HCT116 (cell line): ENCODE results near the gene SRCIN1. TPM values are rescaled to one million over a fixed set of nuclear protein-coding genes. Genes with fewer than 3 reads are reported as not detected.
"Not testable (repeated sequence)": the region's sequence is repeated elsewhere in the genome, so short reads cannot be mapped to it uniquely, and the experiment has no call there.

Experiments used
- ATAC-seq: fragments of 200-7000 bp; cut with Tn5 transposase; 2 replicates; pipeline ENCODE4 v1.9.1; 2020; ENCODE audit warnings: mild to moderate bottlenecking, moderate library complexity
- BruUV-seq: library from RNA; stranded (reverse); fragments of 400-500 nt; replicated peaks from 2 replicates; lab custom pipeline; 2021; lab: Mats Ljungman, UMichigan
- CTCF ChIA-PET: fragments of 300-600 bp; sonication (Branson Sonifier 250); formaldehyde crosslinking; loops from one replicate; lab custom pipeline; 2021; ENCODE audit warnings: antibody characterized with exemption; lab: Charles Lee
- POLR2A ChIA-PET: fragments of 300-600, 350-600 bp; sonication (Branson Sonifier 250); formaldehyde crosslinking; loops from one replicate; lab custom pipeline; 2021; ENCODE audit warnings: antibody characterized with exemption; lab: Charles Lee
- RAD21 ChIA-PET, 2 experiments: fragments of 300-600 bp; sonication (Branson Sonifier 250); formaldehyde crosslinking; loops; one replicate each; lab custom pipeline; 2023; ENCODE audit warnings: low total read pairs in 2 of 2; ENCODE audit not compliant: uncharacterized antibody in 2 of 2, unreplicated experiment in 2 of 2, low non-redundant PET in 1 of 2; lab: Charles Lee
- DNase-seq: peaks from one replicate; pipeline ENCODE4 v3.0.0-alpha.2; 2010; ENCODE audit warnings: low read depth, low spot score
- H2AFZ ChIP-seq: fragments of 200-600 bp; shearing (Covaris generic), sonication (generic); 2 replicates; pipeline ENCODE4 v1.6.1; 2017; ENCODE audit warnings: low read depth, mixed run types, mixed read lengths, antibody characterized with exemption, low read length; ENCODE audit not compliant: poor library complexity, severe bottlenecking
- H3K27ac ChIP-seq: 2 replicates; pipeline ENCODE4 v1.5.1; 2012; ENCODE audit warnings: low read depth, low read length
- H3K27me3 ChIP-seq: fragments of 200-600 bp; sonication (generic); 2 replicates; pipeline ENCODE4 v1.6.1; 2016; ENCODE audit warnings: mixed run types, low read length, mixed read lengths; ENCODE audit not compliant: insufficient read depth
- H3K36me3 ChIP-seq, 2 experiments: fragments of 200-500 bp in 1 of 2; fragments of 200-600 bp in 1 of 2; sonication (Bioruptor generic) in 1 of 2; sonication (generic) in 1 of 2; 2 replicates each; pipeline versions ENCODE4 v1.5.1 to v1.6.1; 2014 to 2016; ENCODE audit warnings: low read length in 2 of 2, inconsistent platforms in 1 of 2, mixed read lengths in 1 of 2, mixed run types in 1 of 2; ENCODE audit not compliant: insufficient read depth in 2 of 2, control insufficient read depth in 1 of 2
- H3K4me1 ChIP-seq, 2 experiments: fragments of 200-600 bp in 1 of 2; sonication (generic) in 1 of 2; 2 replicates each; pipeline versions ENCODE4 v1.5.1 to v1.6.1; 2012 to 2017; ENCODE audit warnings: low read length in 2 of 2, inconsistent platforms in 1 of 2, mild to moderate bottlenecking in 1 of 2, mixed read lengths in 1 of 2, mixed run types in 1 of 2, moderate library complexity in 1 of 2; ENCODE audit not compliant: insufficient read depth in 2 of 2, control insufficient read depth in 1 of 2
- H3K4me2 ChIP-seq: fragments of 200-600 bp; sonication (generic); 2 replicates; pipeline ENCODE4 v1.6.1; 2017; ENCODE audit warnings: mixed run types, low read length, mixed read lengths
- H3K4me3 ChIP-seq, 2 experiments: fragments of 200-600 bp in 1 of 2; sonication (generic) in 1 of 2; replicated peaks in 1 of 2; 2 replicates each; pipeline ENCODE4 v1.5.1; 2011 to 2016; ENCODE audit warnings: low read length in 2 of 2, control low read depth in 1 of 2, low read depth in 1 of 2, mild to moderate bottlenecking in 1 of 2, mixed read lengths in 1 of 2, mixed run types in 1 of 2
- H3K79me2 ChIP-seq: fragments of 200-600 bp; sonication (generic); 2 replicates; pipeline ENCODE4 v1.6.1; 2017; ENCODE audit warnings: mild to moderate bottlenecking, mixed run types, low read length, moderate library complexity, mixed read lengths; ENCODE audit not compliant: insufficient read depth
- H3K9ac ChIP-seq: fragments of 200-600 bp; sonication (generic); 2 replicates; pipeline ENCODE4 v1.6.1; 2016; ENCODE audit warnings: low read length, mixed read lengths
- H3K9me2 ChIP-seq: fragments of 200-600 bp; sonication (generic), shearing (Covaris generic); 2 replicates; pipeline ENCODE4 v1.6.1; 2017; ENCODE audit warnings: mixed run types, mild to moderate bottlenecking, moderate library complexity; ENCODE audit not compliant: insufficient read depth
- H3K9me3 ChIP-seq, 2 experiments: fragments of 200-500 bp in 1 of 2; fragments of 200-600 bp in 1 of 2; sonication (Bioruptor generic) in 1 of 2; sonication (generic) in 1 of 2; 2 replicates each; pipeline ENCODE4 v1.6.1; 2014 to 2017; ENCODE audit warnings: low read length in 2 of 2, mixed read lengths in 2 of 2, inconsistent platforms in 1 of 2, low read depth in 1 of 2, mild to moderate bottlenecking in 1 of 2, mixed run types in 1 of 2, moderate library complexity in 1 of 2; ENCODE audit not compliant: control insufficient read depth in 1 of 2, insufficient read depth in 1 of 2
- H4K20me1 ChIP-seq: fragments of 200-600 bp; sonication (generic), shearing (Covaris generic); 2 replicates; pipeline ENCODE4 v1.6.1; 2017; ENCODE audit warnings: mixed run types, mild to moderate bottlenecking, moderate library complexity; ENCODE audit not compliant: insufficient read depth
- intact Hi-C: fragments of 100-400 bp; cut with micrococcal nuclease; formaldehyde crosslinking; loops from 2 replicates; pipeline ENCODE4 v1.10.0; 2022
- total RNA-seq: library from RNA; stranded (reverse); gene quantifications from one replicate; pipeline ENCODE4 v1.2.1, GENCODE V29; 2021; ENCODE audit not compliant: unreplicated experiment

The SRCIN1 gene
- total RNA-seq, 1 experiment from 2014 or later: 10.5 TPM

GRCh38 chr17:38497656-38498055 lies 108.1 kb downstream of the SRCIN1 start:
- H2AFZ ChIP-seq, H3K27ac ChIP-seq, ATAC-seq, H4K20me1 ChIP-seq, DNase-seq, H3K9me2 ChIP-seq, H3K4me2 ChIP-seq, intact Hi-C loops, H3K27me3 ChIP-seq, RAD21 ChIA-PET, CTCF ChIA-PET, H3K4me3 ChIP-seq, H3K36me3 ChIP-seq, H3K79me2 ChIP-seq, POLR2A ChIA-PET, H3K9me3 ChIP-seq, H3K9ac ChIP-seq, H3K4me1 ChIP-seq, BruUV-seq: not testable (repeated sequence)

- H3K4me1 ChIP-seq, H3K4me2 ChIP-seq, H3K27ac ChIP-seq, intact Hi-C loops, DNase-seq, H3K9me3 ChIP-seq, H3K4me3 ChIP-seq, H3K36me3 ChIP-seq, POLR2A ChIA-PET, H3K27me3 ChIP-seq, CTCF ChIA-PET, H2AFZ ChIP-seq, H3K9ac ChIP-seq, H4K20me1 ChIP-seq, H3K9me2 ChIP-seq, RAD21 ChIA-PET, H3K79me2 ChIP-seq, ATAC-seq, BruUV-seq: not testable (repeated sequence)
Observed at GRCh38 chr17:38494152-38494551, 111.6 kb downstream of the SRCIN1 start.
